Measurements from ENCODE around the gene FTCD.

- TF ChIP-seq CTCF (IDR thresholded peaks at IDR 0.05): no peak
- no peak for TF ChIP-seq REST (IDR thresholded peaks at IDR 0.05; ENCODE audit: insufficient read depth in 1 of 2, low read depth in 2 of 2, low read length in 1 of 2)
Observed at GRCh38 chr21:46160907-46161632, 5.7 kb upstream of the FTCD start.

Data from Panc1 (cell line).